ENCODE measurements around the gene CD37.
A peak's percentile ranks its signal among the peaks of the same experiment; 100 is the strongest.

Gene CD37

DNA sequence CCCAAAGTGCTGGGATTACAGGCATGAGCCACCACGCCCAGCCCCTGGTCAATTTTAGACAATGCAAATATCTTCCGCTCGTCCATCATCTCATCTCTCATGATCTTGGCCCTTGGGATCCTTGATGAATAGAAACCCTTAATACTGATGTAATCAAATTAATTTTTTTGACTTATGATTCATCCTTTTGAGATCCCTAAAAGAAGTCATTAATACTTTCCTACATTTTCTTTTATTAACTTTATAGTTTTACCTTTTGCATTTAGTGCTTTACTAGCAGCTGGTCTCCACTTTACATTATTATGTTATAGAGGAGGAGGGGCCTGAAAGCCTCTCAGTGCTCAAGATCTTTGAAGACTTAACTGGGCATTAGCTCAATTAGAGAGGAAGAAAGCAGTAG is 45.2 kb downstream of the CD37 start:
- DNase-seq (ENCODE audit: low read depth) = no peak

DNA sequence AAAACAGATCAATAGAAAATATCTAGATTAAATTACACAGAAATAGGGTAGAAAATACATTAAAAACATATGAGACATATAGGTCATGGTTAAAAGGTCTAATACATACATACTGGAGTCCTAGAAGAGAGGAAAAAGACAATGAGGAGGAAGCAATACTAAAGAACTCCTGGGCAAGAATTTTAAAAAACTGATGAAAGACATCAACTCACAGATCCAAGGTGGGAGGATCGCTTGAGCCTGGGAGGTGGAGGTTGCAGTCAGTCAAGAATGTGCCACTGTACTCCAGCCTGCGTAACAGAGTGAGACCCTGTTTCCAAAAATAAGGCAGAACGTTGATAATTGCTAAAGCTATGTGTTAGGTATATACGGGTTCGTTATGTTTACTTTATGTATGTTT is 47.4 kb downstream of the CD37 start:
- no peak for DNase-seq (ENCODE audit: low read depth)

DNA sequence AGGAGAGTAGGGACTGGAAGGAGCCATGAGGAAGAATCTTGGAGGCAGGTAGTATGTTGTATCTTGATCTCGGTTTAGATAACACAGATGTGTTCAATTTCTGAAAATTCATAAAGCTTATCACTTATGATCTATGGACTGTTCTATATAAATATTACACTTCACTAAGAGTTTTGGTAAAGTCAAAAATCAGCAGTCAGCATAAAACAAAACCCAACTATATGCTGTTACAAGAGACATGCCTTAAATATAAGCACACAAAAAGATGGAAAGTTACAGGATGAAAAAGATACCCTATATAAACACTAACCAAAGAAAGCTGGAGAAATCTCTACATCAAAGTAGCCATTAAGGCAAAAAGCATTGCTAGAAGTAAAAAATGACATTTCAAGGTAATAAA is 48.4 kb downstream of the CD37 start:
- no peak for DNase-seq (ENCODE audit: low read depth)

DNA sequence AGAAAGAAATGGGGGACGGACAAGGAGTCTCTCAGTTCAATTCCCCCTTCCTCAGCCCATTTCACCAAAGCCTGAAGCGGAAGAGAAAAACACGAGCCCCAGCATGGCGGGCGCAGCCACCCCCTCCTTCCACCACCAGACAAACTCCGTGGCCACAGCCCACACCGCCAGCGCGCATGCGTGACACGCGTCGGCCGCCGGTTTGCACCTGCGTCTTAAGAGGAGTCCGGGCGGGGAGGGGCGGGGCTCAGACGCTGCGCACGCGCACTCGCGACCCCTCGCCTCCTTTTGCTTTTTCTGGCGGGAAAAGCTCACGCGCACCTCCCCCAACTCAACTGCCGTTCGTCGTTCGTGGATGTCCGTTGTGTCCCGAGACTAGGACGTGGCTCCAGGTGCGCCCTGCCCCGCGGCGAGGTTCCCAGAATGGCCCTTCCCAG is 52.7 kb downstream of the CD37 start, which contains the start of gene KASH5:
KASH5 (plus strand) TSS at position 314 of the 437 bp plus-strand sequence. CDS start 2,635 bp downstream, outside the sequence.
- peak; percentile 32 for DNase-seq (ENCODE audit: low read depth)

DNA sequence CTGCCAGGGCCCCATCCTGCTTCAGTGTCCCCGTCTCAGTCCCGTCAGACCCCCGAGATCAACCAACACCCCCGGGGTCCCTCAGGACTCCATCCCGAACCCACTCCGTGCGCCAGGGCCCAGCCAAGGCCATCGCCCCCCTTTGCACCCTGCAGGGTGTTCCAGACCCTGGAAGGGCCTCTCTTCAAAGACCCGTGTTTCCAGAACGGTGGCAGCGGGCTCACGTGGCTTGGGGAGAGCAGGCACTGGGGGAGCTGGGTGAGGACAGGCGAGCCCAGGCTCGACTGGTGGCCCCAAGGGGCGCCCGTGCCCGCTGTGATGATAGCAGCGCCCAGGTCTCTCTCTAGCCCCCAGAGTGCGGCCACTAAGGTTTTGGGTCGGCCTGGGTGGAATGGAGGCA is 54.2 kb downstream of the CD37 start:
- no peak for DNase-seq (ENCODE audit: low read depth)

Measured in GM04504 (cell line).